ENCODE measurements around the gene DOK5.

Gene DOK5

GRCh38 chr20:54559890-54560289 lies 84.5 kb downstream of the DOK5 start:
- no peak for DNase-seq (ENCODE audit: low read depth)

- DNase-seq (ENCODE audit: low read depth), result no peak
Measured at GRCh38 chr20:54560357-54560756, 85.0 kb downstream of the DOK5 start.

- no peak for DNase-seq (ENCODE audit: low read depth)
Measured at GRCh38 chr20:54565255-54565654, 89.9 kb downstream of the DOK5 start.

- DNase-seq (ENCODE audit: low read depth), result no peak
Measured at GRCh38 chr20:54566031-54566688, 90.8 kb downstream of the DOK5 start.

GRCh38 chr20:54570561-54570960 lies 95.2 kb downstream of the DOK5 start:
- DNase-seq (ENCODE audit: low read depth), result no peak

GRCh38 chr20:54572665-54573435 lies 97.5 kb downstream of the DOK5 start:
- no peak for DNase-seq (ENCODE audit: low read depth)

GRCh38 chr20:54573838-54574237 lies 98.4 kb downstream of the DOK5 start:
- DNase-seq (ENCODE audit: low read depth), result no peak

GRCh38 chr20:54576518-54576917 lies 101.1 kb downstream of the DOK5 start:
- DNase-seq (ENCODE audit: low read depth), result no peak

- DNase-seq (ENCODE audit: low read depth), result no peak
Measured at GRCh38 chr20:54577637-54578036, 102.2 kb downstream of the DOK5 start.

GRCh38 chr20:54585217-54585616 lies 109.8 kb downstream of the DOK5 start:
- DNase-seq (ENCODE audit: low read depth), result no peak

GRCh38 chr20:54587408-54587807 lies 112.0 kb downstream of the DOK5 start:
- DNase-seq (ENCODE audit: low read depth), result no peak

GRCh38 chr20:54589402-54590030 lies 114.1 kb downstream of the DOK5 start:
- no peak for DNase-seq (ENCODE audit: low read depth)

- DNase-seq (ENCODE audit: low read depth), result no peak
Measured at GRCh38 chr20:54590856-54591255, 115.5 kb downstream of the DOK5 start.

- no peak for DNase-seq (ENCODE audit: low read depth)
Measured at GRCh38 chr20:54596651-54597050, 121.3 kb downstream of the DOK5 start.

GRCh38 chr20:54598352-54598751 lies 123.0 kb downstream of the DOK5 start:
- no peak for DNase-seq (ENCODE audit: low read depth)

- no peak for DNase-seq (ENCODE audit: low read depth)
Measured at GRCh38 chr20:54600634-54601033, 125.2 kb downstream of the DOK5 start.

GRCh38 chr20:54601831-54602515 lies 126.6 kb downstream of the DOK5 start:
- no peak for DNase-seq (ENCODE audit: low read depth)

- DNase-seq (ENCODE audit: low read depth), result no peak
Measured at GRCh38 chr20:54605319-54605718, 129.9 kb downstream of the DOK5 start.

- DNase-seq (ENCODE audit: low read depth), result no peak
Measured at GRCh38 chr20:54606380-54606779, 131.0 kb downstream of the DOK5 start.

- DNase-seq (ENCODE audit: low read depth), result no peak
Measured at GRCh38 chr20:54608039-54608745, 132.8 kb downstream of the DOK5 start.

- DNase-seq (ENCODE audit: low read depth), result no peak
Measured at GRCh38 chr20:54608943-54609342, 133.6 kb downstream of the DOK5 start.
